Activated T-cell treated with anti-CD3 and anti-CD28 coated beads, Interleukin-2, amount 50 U/mL, for 4 hours (primary cell): ENCODE results near the gene HINT3. TPM values are rescaled to one million over a fixed set of nuclear protein-coding genes. Genes with fewer than 3 reads are reported as not detected.
"Not testable (repeated sequence)": the region's sequence is repeated elsewhere in the genome, so short reads cannot be mapped to it uniquely, and the experiment has no call there.

Experiments used
- ATAC-seq, 2 donors: fragments of 200-7000 bp; cut with Tn5 transposase; one replicate each; pipeline ENCODE4 v1.10.0; 2021
- DNase-seq: peaks from one replicate; pipeline ENCODE4 v3.0.0-alpha.2; 2020
- H3K27me3 Mint-ChIP-seq: one replicate; pipeline ENCODE4 v1.8.0; 2021; ENCODE audit warnings: low read depth, mixed read lengths
- H3K36me3 Mint-ChIP-seq: one replicate; pipeline ENCODE4 v1.8.0; 2022; ENCODE audit warnings: mixed read lengths; ENCODE audit not compliant: insufficient read depth
- H3K4me1 Mint-ChIP-seq: one replicate; pipeline ENCODE4 v1.8.0; 2021; ENCODE audit warnings: low read depth, mixed read lengths
- H3K4me3 Mint-ChIP-seq: one replicate; pipeline ENCODE4 v1.8.0; 2021; ENCODE audit warnings: mild to moderate bottlenecking, moderate library complexity, mixed read lengths
- H3K9me3 Mint-ChIP-seq: one replicate; pipeline ENCODE4 v1.8.0; 2021; ENCODE audit warnings: mixed read lengths
- total RNA-seq, 3 donors: library from RNA; stranded (reverse); gene quantifications; one replicate each; pipeline ENCODE4 v1.2.1, GENCODE V29; 2021

HINT3 gene
- total RNA-seq, 3 donors from 2014 or later: 12.8 to 13.9 (median 13.7) TPM

GRCh38 chr6:125945378-125946141 lies 11.0 kb upstream of the HINT3 start:
- no peaks in the 10 kb centered on the region for H3K9me3 Mint-ChIP-seq
- H3K4me3 Mint-ChIP-seq: no peak overlapping the region
- DNase-seq (no peak), ATAC-seq (no peak)
- no peaks in the 10 kb centered on the region for H3K36me3 Mint-ChIP-seq
- H3K4me1 Mint-ChIP-seq: peaks cover 3% of the 10 kb centered on the region
- H3K27me3 Mint-ChIP-seq: peaks cover 9% of the 10 kb centered on the region

- H3K9me3 Mint-ChIP-seq: no peaks in the 10 kb centered on the region
- H3K36me3 Mint-ChIP-seq: no peaks in the 10 kb centered on the region
These were observed 9.0 kb upstream of the HINT3 start for GRCh38 chr6:125947615-125948014.

GRCh38 chr6:125948455-125948854 lies 8.1 kb upstream of the HINT3 start:
- ATAC-seq (no peak), DNase-seq (no peak)
- H3K36me3 Mint-ChIP-seq: no peaks in the 10 kb centered on the region
- H3K4me3 Mint-ChIP-seq: no peak overlapping the region
- no peaks in the 10 kb centered on the region for H3K9me3 Mint-ChIP-seq
- H3K27me3 Mint-ChIP-seq: peaks cover 6% of the 10 kb centered on the region
- peaks cover 3% of the 10 kb centered on the region for H3K4me1 Mint-ChIP-seq

More at GRCh38 chr6:125947615-125948014, 9.0 kb upstream of the HINT3 start:
- Mint-ChIP-seq H3K27me3 (peaks cover 9% of the 10 kb centered on the region), H3K4me1 (peaks cover 3% of the 10 kb centered on the region), H3K4me3 (no peak overlapping the region)
- DNase-seq: no peak
- ATAC-seq: no peak

GRCh38 chr6:125949069-125949468 lies 7.5 kb upstream of the HINT3 start:
- H3K4me3 Mint-ChIP-seq: no peak overlapping the region
- H3K36me3 Mint-ChIP-seq: no peaks in the 10 kb centered on the region
- no peaks in the 10 kb centered on the region for H3K4me1 Mint-ChIP-seq
- no peak for DNase-seq
- H3K27me3 Mint-ChIP-seq: peaks cover 6% of the 10 kb centered on the region
- no peak for ATAC-seq
- no peaks in the 10 kb centered on the region for H3K9me3 Mint-ChIP-seq

- no peaks in the 10 kb centered on the region for H3K36me3 Mint-ChIP-seq
- no peak overlapping the region for H3K4me3 Mint-ChIP-seq
- H3K9me3 Mint-ChIP-seq: no peaks in the 10 kb centered on the region
- ATAC-seq (peak in 1 of 2 donors; percentile 62), DNase-seq (no peak)
- no peaks in the 10 kb centered on the region for H3K4me1 Mint-ChIP-seq
- H3K27me3 Mint-ChIP-seq: peaks cover 6% of the 10 kb centered on the region
These were observed 6.3 kb upstream of the HINT3 start for GRCh38 chr6:125950293-125950692.

- not testable (repeated sequence) for H3K27me3 Mint-ChIP-seq, DNase-seq, H3K4me1 Mint-ChIP-seq, ATAC-seq, H3K36me3 Mint-ChIP-seq, H3K9me3 Mint-ChIP-seq, H3K4me3 Mint-ChIP-seq
These were observed 5.9 kb upstream of the HINT3 start for GRCh38 chr6:125950716-125951115.

GRCh38 chr6:125951323-125951722 lies 5.2 kb upstream of the HINT3 start:
- ATAC-seq: no peak
- H3K36me3 Mint-ChIP-seq: no peaks in the 10 kb centered on the region
- DNase-seq: no peak
- H3K4me3 Mint-ChIP-seq: no peak overlapping the region
- peaks cover 6% of the 10 kb centered on the region for H3K27me3 Mint-ChIP-seq
- no peaks in the 10 kb centered on the region for H3K9me3 Mint-ChIP-seq
- H3K4me1 Mint-ChIP-seq: peaks cover 5% of the 10 kb centered on the region

- no peaks in the 10 kb centered on the region for H3K9me3 Mint-ChIP-seq
- peaks cover 5% of the 10 kb centered on the region for H3K4me1 Mint-ChIP-seq
- no peaks in the 10 kb centered on the region for H3K36me3 Mint-ChIP-seq
- peaks cover 6% of the 10 kb centered on the region for H3K27me3 Mint-ChIP-seq
- ATAC-seq (no peak), DNase-seq (no peak)
- no peak overlapping the region for H3K4me3 Mint-ChIP-seq
These were observed 3.6 kb upstream of the HINT3 start for GRCh38 chr6:125952764-125953501.

GRCh38 chr6:125953502-125953875 lies 3.1 kb upstream of the HINT3 start:
- Mint-ChIP-seq H3K4me1 (peaks cover 5% of the 10 kb centered on the region), H3K4me3 (no peak overlapping the region), H3K27me3 (peaks cover 6% of the 10 kb centered on the region), H3K9me3 (no peaks in the 10 kb centered on the region), H3K36me3 (no peaks in the 10 kb centered on the region)
- ATAC-seq: no peak
- DNase-seq: no peak

GRCh38 chr6:125954735-125955339 lies 1.7 kb upstream of the HINT3 start:
- Mint-ChIP-seq H3K36me3 (no peaks in the 10 kb centered on the region), H3K4me1 (peaks cover 5% of the 10 kb centered on the region), H3K27me3 (peaks cover 4% of the 10 kb centered on the region), H3K4me3 (no peak overlapping the region), H3K9me3 (no peaks in the 10 kb centered on the region)
- no peak for ATAC-seq
- no peak for DNase-seq

- H3K36me3 Mint-ChIP-seq: no peaks in the 10 kb centered on the region
- DNase-seq (no peak), ATAC-seq (no peak)
- no peaks in the 10 kb centered on the region for H3K9me3 Mint-ChIP-seq
- no peaks in the 10 kb centered on the region for H3K27me3 Mint-ChIP-seq
- peaks cover 5% of the 10 kb centered on the region for H3K4me1 Mint-ChIP-seq
- no peak overlapping the region for H3K4me3 Mint-ChIP-seq
These were observed 597 bp upstream of the HINT3 start for GRCh38 chr6:125955973-125956372.

- Mint-ChIP-seq H3K4me3 (no peak overlapping the region), H3K36me3 (no peaks in the 10 kb centered on the region), H3K4me1 (peaks cover 9% of the 10 kb centered on the region), H3K27me3 (no peaks in the 10 kb centered on the region), H3K9me3 (no peaks in the 10 kb centered on the region)
- ATAC-seq (no peak), DNase-seq (no peak)
These were observed 772 bp downstream of the HINT3 start for GRCh38 chr6:125957391-125957693.

- ATAC-seq (no peak), DNase-seq (no peak)
- no peaks in the 10 kb centered on the region for H3K9me3 Mint-ChIP-seq
These were observed 1.3 kb downstream of the HINT3 start for GRCh38 chr6:125957845-125958244.

GRCh38 chr6:125959041-125959440 lies 2.5 kb downstream of the HINT3 start:
- no peaks in the 10 kb centered on the region for H3K27me3 Mint-ChIP-seq
- H3K4me3 Mint-ChIP-seq: no peak overlapping the region
- no peaks in the 10 kb centered on the region for H3K9me3 Mint-ChIP-seq
- H3K4me1 Mint-ChIP-seq: peaks cover 22% of the 10 kb centered on the region
- no peaks in the 10 kb centered on the region for H3K36me3 Mint-ChIP-seq
- DNase-seq (no peak), ATAC-seq (no peak)

More at GRCh38 chr6:125957845-125958244, 1.3 kb downstream of the HINT3 start:
- Mint-ChIP-seq H3K4me1 (peaks cover 13% of the 10 kb centered on the region), H3K36me3 (no peaks in the 10 kb centered on the region), H3K27me3 (no peaks in the 10 kb centered on the region), H3K4me3 (no peak overlapping the region)

- no peak overlapping the region for H3K4me3 Mint-ChIP-seq
- no peaks in the 10 kb centered on the region for H3K27me3 Mint-ChIP-seq
- peaks cover 22% of the 10 kb centered on the region for H3K4me1 Mint-ChIP-seq
- no peak for ATAC-seq
- peaks cover under 1% of the 10 kb centered on the region for H3K36me3 Mint-ChIP-seq
- H3K9me3 Mint-ChIP-seq: no peaks in the 10 kb centered on the region
- no peak for DNase-seq
These were observed 4.5 kb downstream of the HINT3 start for GRCh38 chr6:125961117-125961516.
